Measurements from ENCODE around the gene DNAJA4. TPM values are rescaled to one million over a fixed set of nuclear protein-coding genes. Genes with fewer than 3 reads are reported as not detected.

The DNAJA4 gene
- total RNA-seq, 4 donors from 2014 or later, result 9.5 to 21.9 (median 13.8) TPM

- intact Hi-C loops (cut with DNase I), result no loop called here
- DNase-seq, result no peak
- no peaks in the 10 kb centered on the region for H3K36me3 ChIP-seq
- H3K9me3 ChIP-seq, result no peaks in the 10 kb centered on the region
- no peak for TF ChIP-seq CTCF (IDR thresholded peaks at IDR 0.05)
- no peak for TF ChIP-seq POLR2A (IDR thresholded peaks at IDR 0.05)
- H3K27ac ChIP-seq, result no peak overlapping the region
- H3K27me3 ChIP-seq, result no peaks in the 10 kb centered on the region
- H3K4me3 ChIP-seq (replicated peaks in 1 of 3), result no peak overlapping the region
- H3K4me1 ChIP-seq, result peaks cover 11 to 13% of the 10 kb centered on the region in 2 donors
Observed at GRCh38 chr15:78266229-78266628, 1.9 kb downstream of the DNAJA4 start.

- WGBS, 2 donors, result 79 to 87% methylated on average over 2 of the region's 2 CpGs
- Histone ChIP-seq H3K4me1 (peaks cover 11 to 13% of the 10 kb centered on the region in 2 donors), H3K36me3 (no peaks in the 10 kb centered on the region), H3K9me3 (no peaks in the 10 kb centered on the region), H3K4me3 (replicated peaks in 1 of 3) (no peak overlapping the region), H3K27me3 (no peaks in the 10 kb centered on the region), H3K27ac (no peak overlapping the region)
- no peak for TF ChIP-seq CTCF (IDR thresholded peaks at IDR 0.05)
- TF ChIP-seq POLR2A (IDR thresholded peaks at IDR 0.05), result no peak
- DNase-seq, result no peak
- intact Hi-C loops (cut with DNase I), result no loop called here
Observed at GRCh38 chr15:78266806-78267205, 2.4 kb downstream of the DNAJA4 start.

GRCh38 chr15:78272316-78272715, 8.0 kb downstream of the DNAJA4 start:
- H3K4me1 ChIP-seq, result peaks cover 0 to 1% of the 10 kb centered on the region in 2 donors
- H3K27me3 ChIP-seq, result no peaks in the 10 kb centered on the region
- intact Hi-C loops (cut with DNase I), result no loop called here
- TF ChIP-seq POLR2A (IDR thresholded peaks at IDR 0.05) (no peak), CTCF (IDR thresholded peaks at IDR 0.05) (no peak)
- no peak overlapping the region for H3K27ac ChIP-seq
- no peaks in the 10 kb centered on the region for H3K36me3 ChIP-seq
- no peak overlapping the region for H3K4me3 ChIP-seq (replicated peaks in 1 of 3)
- no peaks in the 10 kb centered on the region for H3K9me3 ChIP-seq
- WGBS, 2 donors, result 74 to 87% methylated on average over 2 of the region's 2 CpGs
- DNase-seq, result no peak

GRCh38 chr15:78272776-78273175, 8.4 kb downstream of the DNAJA4 start:
- no peaks in the 10 kb centered on the region for H3K36me3 ChIP-seq
- H3K27me3 ChIP-seq, result no peaks in the 10 kb centered on the region
- 92 to 98% methylated on average over 3 of the region's 3 CpGs for WGBS, 2 donors
- H3K9me3 ChIP-seq, result no peaks in the 10 kb centered on the region
- DNase-seq, result no peak
- H3K27ac ChIP-seq, result no peak overlapping the region
- H3K4me1 ChIP-seq, result no peaks in the 10 kb centered on the region
- intact Hi-C loops (cut with DNase I), result no loop called here
- H3K4me3 ChIP-seq (replicated peaks in 1 of 3), result no peak overlapping the region
- TF ChIP-seq POLR2A (IDR thresholded peaks at IDR 0.05) (no peak), CTCF (IDR thresholded peaks at IDR 0.05) (no peak)

GRCh38 chr15:78274994-78275393, 10.6 kb downstream of the DNAJA4 start:
- no peak overlapping the region for H3K4me3 ChIP-seq (replicated peaks in 1 of 3)
- 87 to 96% methylated on average over 5 of the region's 5 CpGs for WGBS, 2 donors
- intact Hi-C loops (cut with DNase I), result no loop called here
- H3K27ac ChIP-seq, result no peak overlapping the region
- H3K27me3 ChIP-seq, result no peaks in the 10 kb centered on the region
- H3K9me3 ChIP-seq, result no peaks in the 10 kb centered on the region
- H3K4me1 ChIP-seq, result no peaks in the 10 kb centered on the region
- TF ChIP-seq CTCF (IDR thresholded peaks at IDR 0.05), result no peak
- no peak for TF ChIP-seq POLR2A (IDR thresholded peaks at IDR 0.05)
- H3K36me3 ChIP-seq, result peaks cover under 1 to 3% of the 10 kb centered on the region in 2 donors
- no peak for DNase-seq
